Measurements from ENCODE around the gene NAV2.

NAV2 gene

GRCh38 chr11:20047769-20048154, 335.1 kb downstream of the NAV2 start:
- Histone ChIP-seq H3K36me3 (replicated peaks) (no peaks in the 10 kb centered on the region), H3K4me1 (no peaks in the 10 kb centered on the region), H3K9me3 (no peaks in the 10 kb centered on the region), H3K4me3 (no peak overlapping the region), H3K27me3 (ENCODE audit: low read depth) (peaks cover 3% of the 10 kb centered on the region; the same call in 1 of the 2 replicates)
- DNase-seq (ENCODE audit: low spot score in 2 of 2): no peak
- in situ Hi-C loops (cut with MboI; ENCODE audit: low sequenced_read_pairs): no loop called here

- Histone ChIP-seq H3K4me3 (no peak overlapping the region), H3K36me3 (replicated peaks) (no peaks in the 10 kb centered on the region), H3K9me3 (no peaks in the 10 kb centered on the region), H3K27me3 (ENCODE audit: low read depth) (peaks cover under 1% of the 10 kb centered on the region; the same call in 1 of the 2 replicates), H3K4me1 (no peaks in the 10 kb centered on the region)
- in situ Hi-C loops (cut with MboI; ENCODE audit: low sequenced_read_pairs): no loop called here
- DNase-seq (ENCODE audit: low spot score in 2 of 2): no peak
Measured at GRCh38 chr11:20048246-20048645, 335.6 kb downstream of the NAV2 start.

DNA sequence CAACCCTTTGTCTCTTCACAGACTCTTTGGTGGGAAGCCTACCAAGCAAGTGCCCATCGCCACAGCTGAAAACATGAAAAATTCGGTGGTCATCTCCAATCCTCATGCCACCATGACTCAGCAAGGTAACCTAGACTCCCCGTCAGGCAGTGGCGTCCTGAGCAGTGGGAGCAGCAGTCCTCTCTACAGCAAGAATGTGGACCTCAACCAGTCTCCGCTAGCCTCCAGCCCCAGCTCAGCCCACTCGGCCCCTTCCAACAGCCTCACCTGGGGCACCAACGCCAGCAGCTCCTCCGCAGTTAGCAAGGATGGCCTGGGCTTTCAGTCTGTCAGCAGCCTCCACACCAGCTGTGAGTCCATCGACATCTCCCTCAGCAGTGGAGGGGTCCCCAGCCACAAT, 336.1 kb downstream of the NAV2 start:
- H3K27me3 ChIP-seq (ENCODE audit: low read depth): no peaks in the 10 kb centered on the region
- H3K36me3 ChIP-seq (replicated peaks): no peaks in the 10 kb centered on the region
- DNase-seq (ENCODE audit: low spot score in 2 of 2): no peak
- no peaks in the 10 kb centered on the region for H3K9me3 ChIP-seq
- H3K4me3 ChIP-seq: no peak overlapping the region
- in situ Hi-C loops (cut with MboI; ENCODE audit: low sequenced_read_pairs): no loop called here
- no peaks in the 10 kb centered on the region for H3K4me1 ChIP-seq

DNA sequence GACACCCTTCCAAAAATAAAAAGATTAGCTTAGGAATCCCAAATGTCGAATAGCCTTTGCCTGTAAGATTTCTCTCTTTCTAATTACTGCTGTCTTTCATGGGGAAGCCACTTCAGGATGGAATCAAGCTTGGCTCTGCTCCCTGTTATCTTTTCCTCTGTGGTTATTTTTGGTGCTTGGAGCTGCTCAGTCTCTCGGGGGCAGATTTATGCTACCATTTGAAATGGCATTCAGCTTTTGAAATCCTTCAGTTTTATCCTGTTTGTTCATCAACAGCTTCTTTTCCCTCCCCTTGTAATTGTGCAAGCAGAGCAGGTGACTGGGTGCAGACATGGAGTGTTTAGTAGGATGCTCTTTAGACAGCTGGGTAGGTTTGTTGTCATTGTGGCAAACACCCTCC, 336.6 kb downstream of the NAV2 start:
- Histone ChIP-seq H3K4me3 (no peak overlapping the region), H3K36me3 (replicated peaks) (no peaks in the 10 kb centered on the region), H3K27me3 (ENCODE audit: low read depth) (no peaks in the 10 kb centered on the region), H3K4me1 (no peaks in the 10 kb centered on the region), H3K9me3 (no peaks in the 10 kb centered on the region)
- in situ Hi-C loops (cut with MboI; ENCODE audit: low sequenced_read_pairs): no loop called here
- DNase-seq (ENCODE audit: low spot score in 2 of 2): no peak

DNA sequence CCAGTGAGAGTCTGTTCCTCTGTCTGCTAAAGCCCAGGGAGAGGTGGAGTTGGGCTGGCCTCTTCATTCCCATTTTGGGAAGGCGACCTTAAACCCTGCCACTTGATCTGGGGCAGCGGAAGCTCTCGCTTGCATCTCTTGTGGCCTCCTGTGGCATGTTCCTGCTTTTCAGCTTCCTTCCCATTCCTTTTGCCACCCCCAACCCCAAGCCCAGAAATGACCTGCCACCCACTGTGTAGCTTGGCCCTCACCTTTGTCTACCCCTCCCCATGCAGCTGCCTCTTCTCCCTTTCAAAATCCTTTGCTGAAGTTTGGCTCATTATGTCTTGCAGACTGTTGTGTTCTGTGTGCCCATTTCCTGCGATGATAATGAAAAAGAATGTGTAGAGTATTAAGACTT, 337.4 kb downstream of the NAV2 start:
- Histone ChIP-seq H3K4me1 (no peaks in the 10 kb centered on the region), H3K4me3 (no peak overlapping the region), H3K27me3 (ENCODE audit: low read depth) (no peaks in the 10 kb centered on the region), H3K36me3 (replicated peaks) (no peaks in the 10 kb centered on the region), H3K9me3 (no peaks in the 10 kb centered on the region)
- in situ Hi-C loops (cut with MboI; ENCODE audit: low sequenced_read_pairs): no loop called here
- no peak for DNase-seq (ENCODE audit: low spot score in 2 of 2)

DNA sequence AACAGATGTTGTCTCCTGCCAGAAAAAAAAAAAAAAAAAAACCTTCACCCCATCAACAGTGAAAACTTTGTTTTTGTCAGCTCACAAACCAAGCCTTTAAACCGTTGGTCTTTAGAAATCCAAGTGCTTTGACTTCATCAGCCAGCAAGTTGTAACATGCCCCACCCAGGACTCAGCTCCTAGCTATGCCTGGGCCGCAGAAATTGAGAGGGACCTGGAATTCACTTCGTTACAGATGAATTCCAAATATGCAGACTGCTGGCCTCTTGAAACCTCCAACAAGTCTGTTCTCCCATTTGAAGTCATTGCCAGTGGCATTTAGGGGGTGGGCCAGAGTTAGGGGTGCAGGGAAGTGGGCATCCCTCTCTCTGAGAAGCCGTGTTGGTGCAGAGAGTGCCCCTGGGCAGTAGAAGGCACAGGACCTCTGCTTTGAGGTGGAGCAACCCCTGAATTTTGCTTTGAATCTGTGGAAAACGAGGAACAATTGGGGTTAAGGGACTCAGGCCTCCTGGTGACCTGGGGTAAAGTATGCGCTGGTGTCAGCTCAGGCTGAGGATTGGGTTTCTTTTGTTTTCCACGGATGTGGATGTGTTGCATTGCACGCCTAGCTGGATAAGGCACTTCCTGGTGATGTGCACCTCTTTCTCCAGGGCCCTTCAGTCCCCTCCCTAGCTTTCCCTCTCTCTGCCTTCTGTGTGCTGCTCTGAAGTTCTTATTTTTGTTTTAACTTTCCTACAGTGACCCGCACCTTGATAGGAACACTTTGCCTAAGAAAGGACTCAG, 338.1 kb downstream of the NAV2 start:
- Histone ChIP-seq H3K9me3 (no peaks in the 10 kb centered on the region), H3K4me1 (no peaks in the 10 kb centered on the region), H3K27me3 (ENCODE audit: low read depth) (no peaks in the 10 kb centered on the region), H3K4me3 (no peak overlapping the region), H3K36me3 (replicated peaks) (no peaks in the 10 kb centered on the region)
- in situ Hi-C loops (cut with MboI; ENCODE audit: low sequenced_read_pairs): no loop called here
- DNase-seq (ENCODE audit: low spot score in 2 of 2): peak in 1 of 2 experiments; percentile 13

GRCh38 chr11:20051469-20052399, 339.1 kb downstream of the NAV2 start:
- no peak overlapping the region for H3K4me3 ChIP-seq
- no peaks in the 10 kb centered on the region for H3K9me3 ChIP-seq
- no peaks in the 10 kb centered on the region for H3K27me3 ChIP-seq (ENCODE audit: low read depth)
- H3K36me3 ChIP-seq (replicated peaks): no peaks in the 10 kb centered on the region
- DNase-seq (ENCODE audit: low spot score in 2 of 2): no peak
- no peaks in the 10 kb centered on the region for H3K4me1 ChIP-seq
- in situ Hi-C loops (cut with MboI; ENCODE audit: low sequenced_read_pairs): no loop called here

DNA sequence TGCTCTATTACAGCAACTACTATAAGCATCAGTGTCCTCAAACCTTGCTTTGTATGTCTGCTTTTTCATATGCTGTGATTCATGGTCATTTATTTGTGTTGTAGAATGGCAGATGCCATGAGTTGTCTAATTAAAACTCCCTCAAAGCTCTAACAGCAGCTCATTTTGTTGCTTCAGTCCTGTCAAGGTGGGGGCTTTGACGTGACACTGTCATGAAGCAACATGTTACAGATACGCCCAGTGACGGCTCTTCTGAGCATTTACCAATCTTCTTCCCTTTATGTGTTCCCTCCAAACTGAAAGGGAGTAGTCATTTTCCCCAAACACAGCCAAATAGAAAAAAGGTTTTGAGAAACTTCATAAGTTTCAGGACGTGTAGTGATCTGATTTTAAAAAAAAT, 340.9 kb downstream of the NAV2 start:
- Histone ChIP-seq H3K9me3 (no peaks in the 10 kb centered on the region), H3K4me1 (no peaks in the 10 kb centered on the region; the same call in 1 of the 2 replicates), H3K4me3 (no peak overlapping the region), H3K27me3 (ENCODE audit: low read depth) (no peaks in the 10 kb centered on the region), H3K36me3 (replicated peaks) (no peaks in the 10 kb centered on the region)
- DNase-seq (ENCODE audit: low spot score in 2 of 2): no peak
- in situ Hi-C loops (cut with MboI; ENCODE audit: low sequenced_read_pairs): no loop called here

- no peaks in the 10 kb centered on the region for H3K36me3 ChIP-seq (replicated peaks)
- no peaks in the 10 kb centered on the region for H3K9me3 ChIP-seq
- H3K4me3 ChIP-seq: no peak overlapping the region
- no peak for DNase-seq (ENCODE audit: low spot score in 2 of 2)
- H3K4me1 ChIP-seq: no peaks in the 10 kb centered on the region; the same call in 1 of the 2 replicates
- in situ Hi-C loops (cut with MboI; ENCODE audit: low sequenced_read_pairs): no loop called here
- H3K27me3 ChIP-seq (ENCODE audit: low read depth): no peaks in the 10 kb centered on the region
Measured at GRCh38 chr11:20054584-20054983, 341.9 kb downstream of the NAV2 start.

GRCh38 chr11:20055312-20055711, 342.7 kb downstream of the NAV2 start:
- H3K27me3 ChIP-seq (ENCODE audit: low read depth): no peaks in the 10 kb centered on the region
- H3K9me3 ChIP-seq: 0 out of 2 replicates have a peak, but pooled peaks cover 2% of the 10 kb centered on the region
- H3K4me3 ChIP-seq: no peak overlapping the region
- in situ Hi-C loops (cut with MboI; ENCODE audit: low sequenced_read_pairs): no loop called here
- H3K36me3 ChIP-seq (replicated peaks): no peaks in the 10 kb centered on the region
- no peak for DNase-seq (ENCODE audit: low spot score in 2 of 2)
- H3K4me1 ChIP-seq: no peaks in the 10 kb centered on the region; the same call in 1 of the 2 replicates

GRCh38 chr11:20056109-20056949, 343.7 kb downstream of the NAV2 start:
- no peaks in the 10 kb centered on the region for H3K36me3 ChIP-seq (replicated peaks)
- H3K9me3 ChIP-seq: 0 out of 2 replicates have a peak, but pooled peaks cover 2% of the 10 kb centered on the region
- no peak for DNase-seq (ENCODE audit: low spot score in 2 of 2)
- in situ Hi-C loops (cut with MboI; ENCODE audit: low sequenced_read_pairs): no loop called here
- no peak overlapping the region for H3K4me3 ChIP-seq
- no peaks in the 10 kb centered on the region for H3K27me3 ChIP-seq (ENCODE audit: low read depth)
- H3K4me1 ChIP-seq: no peaks in the 10 kb centered on the region; the same call in 1 of the 2 replicates

DNA sequence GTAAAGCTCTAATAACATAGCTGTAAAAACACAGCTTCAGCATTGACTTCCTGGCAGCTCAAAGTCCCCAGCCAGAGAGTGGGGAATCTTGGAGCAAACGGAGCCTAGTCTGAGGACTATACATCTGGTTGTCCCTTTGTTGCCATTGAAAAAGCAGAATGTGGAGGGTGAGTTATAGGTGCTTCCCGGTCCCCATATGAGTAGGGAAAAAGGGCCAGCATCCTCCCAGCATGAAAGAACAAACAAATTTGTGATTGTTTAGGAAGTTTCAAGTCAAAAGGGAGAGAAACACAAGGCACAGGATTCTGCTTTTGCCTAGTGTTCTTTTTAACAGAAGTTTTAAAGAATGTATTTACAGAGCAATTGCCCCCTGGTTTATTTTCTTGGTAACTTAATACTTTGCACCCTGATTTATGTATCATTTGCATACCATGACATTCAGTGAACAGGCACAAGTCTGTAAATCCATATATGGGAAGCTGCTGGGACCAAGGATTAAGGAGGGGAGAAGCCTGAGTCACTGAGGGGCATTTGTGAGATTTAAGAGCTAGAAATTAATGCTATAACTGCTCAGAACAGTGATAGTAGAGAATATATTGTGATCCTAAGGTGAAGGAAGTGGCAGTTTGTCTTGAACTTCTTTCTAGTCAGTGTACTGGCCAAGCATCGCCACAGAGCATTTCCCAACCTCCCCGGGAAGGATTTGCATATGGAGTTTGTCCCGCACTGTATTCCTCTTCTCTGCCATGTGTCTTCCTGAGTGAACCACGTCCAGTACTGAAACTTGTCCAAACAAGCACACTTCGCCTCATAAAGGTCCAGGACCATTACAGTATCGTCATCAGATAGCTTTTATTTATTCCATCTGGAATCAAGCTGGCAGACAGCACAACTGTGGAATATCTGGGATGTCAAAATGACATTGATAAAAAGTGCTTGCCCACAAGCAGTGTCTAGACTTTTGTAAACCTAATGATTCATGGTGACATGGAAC, 344.6 kb downstream of the NAV2 start:
- H3K4me1 ChIP-seq: no peaks in the 10 kb centered on the region; the same call in 1 of the 2 replicates
- no peaks in the 10 kb centered on the region for H3K36me3 ChIP-seq (replicated peaks)
- no peak overlapping the region for H3K4me3 ChIP-seq
- in situ Hi-C loops (cut with MboI; ENCODE audit: low sequenced_read_pairs): no loop called here
- no peaks in the 10 kb centered on the region for H3K27me3 ChIP-seq (ENCODE audit: low read depth)
- H3K9me3 ChIP-seq: 0 out of 2 replicates have a peak, but pooled peaks cover 2% of the 10 kb centered on the region
- DNase-seq (ENCODE audit: low spot score in 2 of 2): no peak
